Spleen (tissue), 7 donors: ENCODE measurements around the gene MRGPRD.

Experiments used
- POLR2AphosphoS5 ChIP-seq, 3 donors: sonication (generic); formaldehyde crosslinking; IDR thresholded peaks; one replicate each; pipeline ENCODE4 v1.5.1; 2017; ENCODE audit warnings: antibody characterized with exemption in 3 of 3
- TF ChIP-seq, protein P1 (sequence below), 11 experiments: fragments of 200-600 bp in 7 of 11; fragments of 450-650 bp in 4 of 11; sonication (generic) in 4 of 11; IDR thresholded peaks in 8 of 11; conservative IDR thresholded peaks in 3 of 11; 1 replicate in 7 of 11; 2 replicates in 4 of 11; pipeline versions ENCODE4 v1.4.0 to v1.8.0; 2016 to 2021; ENCODE audit warnings: antibody characterized with exemption in 11 of 11, inconsistent platforms in 4 of 11, mild to moderate bottlenecking in 1 of 11
- donor health status: DM: no; HTN: no; CAD: no; lungs with moderate emphysema.
- donor health status: DM: no; HTN: no; CAD: no.
- donor health status: DM: no; HTN: no; CAD: no.

DNA sequence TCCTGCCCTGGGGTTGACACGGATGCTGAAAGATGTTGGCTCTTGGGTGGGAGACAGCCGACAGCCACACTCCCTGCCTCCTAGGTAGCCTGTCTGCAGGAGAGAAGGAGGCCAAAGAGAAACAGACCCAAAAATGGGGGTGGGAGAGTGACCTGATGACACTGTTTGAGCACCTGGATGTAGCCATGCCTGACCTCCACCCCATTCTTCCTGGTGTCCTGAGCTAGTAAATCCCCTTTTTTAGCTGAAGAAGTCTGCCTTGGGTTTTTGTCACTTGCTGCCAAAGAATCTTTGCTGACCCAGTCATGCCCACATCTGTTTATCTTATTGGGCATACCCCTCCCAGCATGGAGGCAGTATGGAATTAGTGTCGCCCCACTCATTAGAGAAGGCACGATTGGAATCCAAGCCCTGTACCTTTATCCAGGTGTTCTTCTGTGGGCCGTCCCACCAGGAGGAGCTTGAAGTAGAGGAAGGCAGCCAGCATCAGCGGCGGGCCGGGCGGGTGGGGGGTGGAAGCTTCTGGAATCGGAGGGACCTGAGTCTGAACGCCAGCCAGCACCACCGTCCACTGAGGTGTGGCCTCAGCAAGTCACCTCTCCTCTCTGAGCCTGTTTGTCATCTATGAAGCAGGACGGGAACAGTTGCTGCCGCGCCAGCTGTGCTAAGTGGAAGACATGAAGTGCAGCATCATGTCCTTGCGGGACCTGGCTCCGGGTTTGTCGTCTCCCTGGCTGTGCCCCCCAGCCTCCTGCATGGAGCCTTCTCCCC, 39.3 kb downstream of the MRGPRD start:
- TF ChIP-seq, protein P1, sequence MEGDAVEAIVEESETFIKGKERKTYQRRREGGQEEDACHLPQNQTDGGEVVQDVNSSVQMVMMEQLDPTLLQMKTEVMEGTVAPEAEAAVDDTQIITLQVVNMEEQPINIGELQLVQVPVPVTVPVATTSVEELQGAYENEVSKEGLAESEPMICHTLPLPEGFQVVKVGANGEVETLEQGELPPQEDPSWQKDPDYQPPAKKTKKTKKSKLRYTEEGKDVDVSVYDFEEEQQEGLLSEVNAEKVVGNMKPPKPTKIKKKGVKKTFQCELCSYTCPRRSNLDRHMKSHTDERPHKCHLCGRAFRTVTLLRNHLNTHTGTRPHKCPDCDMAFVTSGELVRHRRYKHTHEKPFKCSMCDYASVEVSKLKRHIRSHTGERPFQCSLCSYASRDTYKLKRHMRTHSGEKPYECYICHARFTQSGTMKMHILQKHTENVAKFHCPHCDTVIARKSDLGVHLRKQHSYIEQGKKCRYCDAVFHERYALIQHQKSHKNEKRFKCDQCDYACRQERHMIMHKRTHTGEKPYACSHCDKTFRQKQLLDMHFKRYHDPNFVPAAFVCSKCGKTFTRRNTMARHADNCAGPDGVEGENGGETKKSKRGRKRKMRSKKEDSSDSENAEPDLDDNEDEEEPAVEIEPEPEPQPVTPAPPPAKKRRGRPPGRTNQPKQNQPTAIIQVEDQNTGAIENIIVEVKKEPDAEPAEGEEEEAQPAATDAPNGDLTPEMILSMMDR (IDR thresholded peaks at IDR 0.05 in 8 of 11, conservative IDR thresholded peaks at IDR 0.05 in 3 of 11) = no peak
- no peak for TF ChIP-seq POLR2AphosphoS5 (IDR thresholded peaks at IDR 0.05)
